ENCODE results near the gene CREB5. TPM values are rescaled to one million over a fixed set of nuclear protein-coding genes. Genes with fewer than 3 reads are reported as not detected.

Gene CREB5
- total and polyA plus RNA-seq, 2 of the 8 experiments (the other 6 are each of a cell fraction or from before 2014, with no cell fraction given), result 2.4 to 2.7 TPM

- Histone ChIP-seq H2BK15ac (ENCODE audit: low read length) (no peak overlapping the region), H4K20me1 (replicated peaks in 1 of 2; ENCODE audit: control insufficient read depth in 1 of 2, insufficient read depth in 2 of 2, low read length in 2 of 2) (no peaks in the 10 kb centered on the region), H2BK12ac (ENCODE audit: low read depth, low read length) (no peak overlapping the region), H3K56ac (replicated peaks; ENCODE audit: insufficient read length, low read depth, low read length) (no peak overlapping the region), H3K18ac (ENCODE audit: extremely low read depth, low read length) (no peak overlapping the region), H2BK120ac (replicated peaks; ENCODE audit: low read depth, low read length) (no peak overlapping the region), H3K4me2 (ENCODE audit: insufficient read depth in 1 of 2, low read depth in 2 of 2, low read length in 2 of 2) (no peak overlapping the region), H3K27me3 (replicated peaks in 1 of 4; ENCODE audit: control insufficient read depth in 3 of 4, extremely low read depth in 1 of 4, insufficient read depth in 3 of 4, low read length in 3 of 4) (no peaks in the 10 kb centered on the region), H3K23me2 (ENCODE audit: low read depth, low read length) (no peaks in the 10 kb centered on the region; the same call in 1 of the 2 replicates), H3K79me1 (ENCODE audit: low read depth, low read length) (no peaks in the 10 kb centered on the region), H4K91ac (replicated peaks; ENCODE audit: insufficient read length, low read length) (no peak overlapping the region), H3K79me2 (ENCODE audit: control insufficient read depth in 1 of 2, insufficient read depth in 2 of 2, low read length in 2 of 2) (no peaks in the 10 kb centered on the region), H3K9me3 (ENCODE audit: insufficient read depth in 2 of 2, low read depth in 1 of 2, low read length in 1 of 2) (no peaks in the 10 kb centered on the region), H2AFZ (ENCODE audit: low read length) (no peak overlapping the region), H3K4ac (replicated peaks; ENCODE audit: insufficient read length, low read depth, low read length) (no peak overlapping the region), H3K9ac (replicated peaks in 1 of 4; ENCODE audit: extremely low read depth in 1 of 4, low read depth in 3 of 4, low read length in 3 of 4) (no peak overlapping the region), H3K4me3 (ENCODE audit: extremely low read depth in 1 of 4, insufficient read depth in 2 of 4, low read depth in 3 of 4, low read length in 4 of 4) (no peak overlapping the region), H2AK5ac (ENCODE audit: low read depth, low read length) (no peak overlapping the region), H2BK5ac (ENCODE audit: low read depth, low read length) (no peak overlapping the region), H3K27ac (ENCODE audit: low read depth, low read length) (no peak overlapping the region), H3K4me1 (replicated peaks in 1 of 4; ENCODE audit: control insufficient read depth in 3 of 4, insufficient read depth in 4 of 4, low read length in 3 of 4) (no peaks in the 10 kb centered on the region), H3K14ac (ENCODE audit: insufficient read length) (no peak overlapping the region), H4K8ac (ENCODE audit: extremely low read depth, insufficient read depth, low read length) (no peak overlapping the region), H2BK20ac (ENCODE audit: low read length) (no peak overlapping the region), H3K23ac (ENCODE audit: insufficient read length) (no peak overlapping the region), H4K5ac (ENCODE audit: insufficient read length, low read depth, low read length) (no peak overlapping the region), H3K36me3 (ENCODE audit: control insufficient read depth in 2 of 4, insufficient read depth in 4 of 4, low read length in 3 of 4) (no peaks in the 10 kb centered on the region)
- 83% methylated on average over 3 of the region's 3 CpGs; no CpG with 5 or more reads in 1 of the 2 experiments for WGBS, 2 experiments (ENCODE audit: extremely low coverage in 1 of 2, insufficient coverage in 1 of 2, insufficient read length in 1 of 2, insufficient replicate concordance in 2 of 2, low coverage in 1 of 2, low lambda C conversion rate in 2 of 2, missing lambda C conversion rate in 1 of 2)
- CTCF ChIA-PET (ENCODE audit: partially characterized antibody), result no interaction called here
- FAIRE-seq (no peak), DNase-seq (ENCODE audit: low read depth in 1 of 2, low spot score in 2 of 2) (no peak)
- POLR2A ChIA-PET (ENCODE audit: partially characterized antibody), result no interaction called here
- TF ChIP-seq E2F6 (IDR thresholded peaks at IDR 0.05), result no peak
- TF ChIP-seq SUZ12 (IDR thresholded peaks at IDR 0.05; ENCODE audit: low read length), result no peak
- TF ChIP-seq RXRA (IDR thresholded peaks at IDR 0.05; ENCODE audit: insufficient read depth, low read depth, low read length), result no peak
Measured at GRCh38 chr7:28505867-28506266, 93.5 kb downstream of the CREB5 start.
